NB4 (cell line): Measurements from ENCODE around the gene BCL7C.

Source experiments
- DNase-seq: peaks from one replicate; pipeline ENCODE4 v3.0.0; 2010; ENCODE audit warnings: low read depth
- H3K4me3 ChIP-seq: one replicate; pipeline ENCODE4 v1.5.1; 2011; ENCODE audit warnings: mild to moderate bottlenecking, low read depth, low read length, moderate library complexity
- MYC ChIP-seq: IDR thresholded peaks from 2 replicates; pipeline ENCODE4 v1.6.1; 2011; ENCODE audit warnings: low read depth, low read length
- POLR2A ChIP-seq: IDR thresholded peaks from 2 replicates; pipeline ENCODE4 v1.6.1; 2011; ENCODE audit warnings: mild to moderate bottlenecking; ENCODE audit not compliant: insufficient read length; ENCODE audit errors: extremely low read depth
- TF ChIP-seq, protein P1 (sequence below): IDR thresholded peaks from 2 replicates; pipeline ENCODE4 v1.6.1; 2011; ENCODE audit warnings: low read depth, low read length
- TF ChIP-seq, protein P2 (sequence below): IDR thresholded peaks from one replicate; pipeline ENCODE4 v1.5.1; 2012; ENCODE audit warnings: low read depth, low read length

Gene BCL7C

DNA sequence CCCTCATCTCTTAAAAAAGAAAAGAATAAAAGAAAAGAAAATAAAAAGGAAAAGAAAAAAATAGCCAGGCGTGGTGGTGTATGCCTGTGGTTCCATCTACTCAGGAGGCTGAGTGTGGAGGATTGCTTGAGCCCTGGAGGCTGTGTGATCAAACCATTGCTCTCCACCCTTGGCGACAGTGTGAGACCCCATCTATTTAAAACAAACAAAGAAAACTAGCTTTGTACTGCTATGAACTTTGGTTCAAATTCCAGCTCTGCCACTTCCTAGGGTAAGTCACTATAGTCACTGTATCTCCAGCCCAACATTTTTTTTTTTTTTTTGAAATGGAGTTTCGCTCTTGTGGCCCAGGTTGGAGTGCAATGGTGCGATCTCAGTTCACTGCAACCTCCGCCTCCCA, 6.7 kb upstream of the BCL7C start:
- DNase-seq: no peak
- no peak overlapping the region for H3K4me3 ChIP-seq
- TF ChIP-seq, protein P1, sequence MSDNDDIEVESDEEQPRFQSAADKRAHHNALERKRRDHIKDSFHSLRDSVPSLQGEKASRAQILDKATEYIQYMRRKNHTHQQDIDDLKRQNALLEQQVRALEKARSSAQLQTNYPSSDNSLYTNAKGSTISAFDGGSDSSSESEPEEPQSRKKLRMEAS: no peak
- TF ChIP-seq, protein P2, sequence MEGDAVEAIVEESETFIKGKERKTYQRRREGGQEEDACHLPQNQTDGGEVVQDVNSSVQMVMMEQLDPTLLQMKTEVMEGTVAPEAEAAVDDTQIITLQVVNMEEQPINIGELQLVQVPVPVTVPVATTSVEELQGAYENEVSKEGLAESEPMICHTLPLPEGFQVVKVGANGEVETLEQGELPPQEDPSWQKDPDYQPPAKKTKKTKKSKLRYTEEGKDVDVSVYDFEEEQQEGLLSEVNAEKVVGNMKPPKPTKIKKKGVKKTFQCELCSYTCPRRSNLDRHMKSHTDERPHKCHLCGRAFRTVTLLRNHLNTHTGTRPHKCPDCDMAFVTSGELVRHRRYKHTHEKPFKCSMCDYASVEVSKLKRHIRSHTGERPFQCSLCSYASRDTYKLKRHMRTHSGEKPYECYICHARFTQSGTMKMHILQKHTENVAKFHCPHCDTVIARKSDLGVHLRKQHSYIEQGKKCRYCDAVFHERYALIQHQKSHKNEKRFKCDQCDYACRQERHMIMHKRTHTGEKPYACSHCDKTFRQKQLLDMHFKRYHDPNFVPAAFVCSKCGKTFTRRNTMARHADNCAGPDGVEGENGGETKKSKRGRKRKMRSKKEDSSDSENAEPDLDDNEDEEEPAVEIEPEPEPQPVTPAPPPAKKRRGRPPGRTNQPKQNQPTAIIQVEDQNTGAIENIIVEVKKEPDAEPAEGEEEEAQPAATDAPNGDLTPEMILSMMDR: no peak
- no peak for TF ChIP-seq MYC
- no peak for TF ChIP-seq POLR2A

DNA sequence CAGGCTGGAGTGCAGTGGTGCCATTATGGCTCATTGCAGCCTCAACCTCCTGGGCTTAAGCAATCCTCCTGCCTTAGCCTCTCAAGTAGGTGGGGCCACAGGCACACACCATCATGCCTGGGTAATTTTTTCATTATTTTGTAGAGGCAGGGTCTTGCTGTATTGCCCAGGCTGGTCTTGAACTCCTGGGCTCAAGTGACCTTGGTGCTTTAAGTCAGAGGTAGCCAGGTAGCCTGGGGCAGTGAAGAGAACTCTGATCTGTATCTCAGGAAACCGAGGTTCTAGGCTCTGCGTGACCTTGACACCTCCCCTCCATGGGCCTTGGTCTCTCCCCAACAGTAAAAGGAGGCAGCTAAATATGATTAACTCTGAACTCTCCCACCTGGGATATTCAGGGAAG, 5.9 kb upstream of the BCL7C start:
- H3K4me3 ChIP-seq: no peak overlapping the region
- DNase-seq: no peak
- TF ChIP-seq, protein P2: no peak
- TF ChIP-seq, protein P1: no peak
- TF ChIP-seq MYC (no peak), POLR2A (no peak)

DNA sequence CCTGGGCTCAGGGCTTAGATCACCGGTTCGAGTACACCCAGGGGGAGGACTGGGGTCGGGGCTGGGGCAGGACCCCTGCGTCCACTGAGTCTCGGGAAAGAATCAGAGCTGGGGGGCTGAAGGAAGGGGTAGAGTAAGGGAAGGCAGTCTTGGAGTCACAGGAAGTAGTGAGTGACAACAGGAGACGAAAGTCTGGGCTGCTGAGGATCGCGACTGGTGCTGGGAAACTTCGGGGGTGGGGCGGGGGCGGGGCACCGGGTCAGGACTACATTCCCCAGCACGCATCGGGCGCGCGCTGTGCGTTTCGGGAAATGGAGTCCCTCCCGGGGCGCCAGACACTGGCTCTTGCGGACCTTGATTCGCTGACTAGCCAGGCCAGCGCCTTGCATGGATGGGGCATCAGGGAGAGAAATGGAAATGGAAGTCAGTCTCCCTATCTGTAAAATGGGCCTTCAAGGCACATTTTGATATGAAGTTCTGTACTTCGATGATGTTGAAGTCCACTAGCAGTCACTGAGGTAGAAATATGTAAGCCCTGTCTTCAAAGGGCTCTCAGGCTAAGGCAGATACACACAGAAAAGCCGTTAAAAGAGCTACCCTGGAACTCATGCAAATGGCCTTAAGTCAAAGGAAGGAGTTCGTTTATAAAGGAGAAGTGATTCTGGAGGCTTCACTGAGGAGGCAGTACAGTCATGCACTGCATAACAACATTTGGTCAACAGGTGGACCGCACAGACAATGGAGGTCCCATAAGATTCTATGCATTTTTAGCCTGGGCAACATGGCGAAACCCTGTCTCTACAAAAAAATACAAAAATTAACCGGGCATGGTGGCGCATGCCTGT, 3.2 kb upstream of the BCL7C start:
- peak; percentile 68 for DNase-seq
- no peak overlapping the region for H3K4me3 ChIP-seq
- TF ChIP-seq, protein P2: no peak
- TF ChIP-seq, protein P1: no peak
- TF ChIP-seq MYC: no peak
- TF ChIP-seq POLR2A: no peak

DNA sequence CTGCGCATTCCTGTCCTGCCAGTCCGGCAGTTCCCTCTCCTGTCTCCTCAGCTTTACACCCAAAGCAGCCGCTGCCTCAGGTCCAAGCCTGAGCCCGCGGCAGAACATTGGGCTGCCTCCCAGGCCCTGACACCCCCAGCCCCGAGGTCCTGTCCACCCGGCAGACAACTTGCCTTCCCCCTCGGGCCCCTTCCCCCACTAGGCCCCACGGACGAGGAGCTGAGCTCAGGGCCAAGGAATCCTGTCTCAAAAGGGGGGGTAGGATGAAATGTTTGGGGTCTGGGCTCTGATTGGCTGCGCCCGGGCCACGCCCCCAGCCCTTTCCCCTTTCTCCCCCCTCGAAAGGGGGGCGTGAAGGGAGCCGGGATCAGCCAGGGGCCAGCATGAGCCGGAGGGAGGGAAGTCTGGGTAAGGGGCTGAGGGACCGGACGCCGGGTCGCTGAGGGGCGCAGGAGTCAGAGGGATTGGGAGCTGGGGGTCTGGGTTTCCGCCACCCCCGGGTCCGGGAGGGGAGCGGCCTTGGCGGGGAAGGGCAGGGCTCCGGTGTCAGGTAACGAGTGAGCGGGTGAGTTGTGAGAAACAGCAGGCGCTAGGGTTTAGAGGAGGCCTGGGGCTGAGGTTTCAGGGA, 2.5 kb upstream of the BCL7C start, which contains the start of gene CTF1:
Gene CTF1 (plus strand): TSS at position 354 of the 628 bp plus-strand sequence. CDS start 30 bp downstream, at position 384.
- no peak within 1 kb of the TSS for H3K4me3 ChIP-seq
- TF ChIP-seq MYC (no peak), POLR2A (no peak)
- TF ChIP-seq, protein P1: no peak
- TF ChIP-seq, protein P2: no peak
- no peak for DNase-seq

DNA sequence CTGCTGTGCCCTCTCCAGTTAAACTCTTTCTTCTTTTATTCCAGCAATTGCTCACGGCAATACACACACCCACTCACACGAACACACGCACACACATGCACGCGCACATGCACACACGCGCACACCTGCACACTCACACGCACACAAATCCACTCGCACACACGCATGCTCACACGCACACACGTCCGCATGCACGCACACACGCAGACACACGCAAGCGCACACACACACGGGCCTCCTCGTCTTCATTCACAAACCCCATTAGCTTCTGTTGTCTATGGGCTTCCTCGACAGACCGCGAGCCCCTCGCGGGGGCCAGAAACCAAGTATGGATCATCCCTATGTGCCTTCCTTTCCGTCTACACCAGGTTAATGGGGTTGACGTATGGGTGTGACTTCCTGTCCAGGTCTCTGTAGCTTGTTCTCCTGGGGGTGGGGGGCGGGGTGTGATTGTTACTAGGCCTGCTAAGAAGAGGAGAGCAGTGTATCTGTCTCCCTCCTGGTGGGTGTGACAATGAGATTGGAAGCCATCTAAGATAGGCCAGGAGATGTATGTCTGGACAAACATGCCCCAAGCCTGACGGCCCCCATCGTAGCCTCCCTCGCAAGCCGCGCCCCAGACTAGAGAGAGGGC, 1.9 kb upstream of the BCL7C start:
- no peak for DNase-seq
- no peak for TF ChIP-seq POLR2A
- TF ChIP-seq, protein P1: no peak
- TF ChIP-seq, protein P2: no peak
- no peak for TF ChIP-seq MYC
- no peak overlapping the region for H3K4me3 ChIP-seq
